GM12878 (cell line): ENCODE results near the gene KREMEN2. TPM values are rescaled to one million over a fixed set of nuclear protein-coding genes. Genes with fewer than 3 reads are reported as not detected.

Experiments
- ATAC-seq: fragments of 200-7000 bp; cut with Tn5 transposase; 3 replicates; pipeline ENCODE4 v1.9.1; 2020; ENCODE audit warnings: mild to moderate bottlenecking, moderate library complexity
- BruUV-seq: library from RNA; stranded (reverse); fragments of 400-500 nt; replicated peaks from 2 replicates; lab custom pipeline; 2021; lab: Mats Ljungman, UMichigan
- CTCF ChIA-PET: fragments of 300-600 bp; sonication (Branson Sonifier 250); formaldehyde crosslinking; extraction: SDS; loops from one replicate; lab custom pipeline; 2021; ENCODE audit warnings: inconsistent platforms; lab: Yijun Ruan, JAX
- POLR2A ChIA-PET: fragments of 350-600 bp; formaldehyde crosslinking; extraction: SDS; loops from one replicate; lab custom pipeline; 2021; ENCODE audit warnings: inconsistent platforms; lab: Charles Lee
- RAD21 ChIA-PET: fragments of 300-600 bp; sonication (Branson Sonifier 250); formaldehyde crosslinking; loops from one replicate; lab custom pipeline; 2023; ENCODE audit warnings: antibody characterized with exemption; ENCODE audit not compliant: unreplicated experiment; lab: Charles Lee
- SMC1A ChIA-PET: fragments of 300-600 bp; sonication (Branson Sonifier 250); formaldehyde crosslinking; loops from one replicate; lab custom pipeline; 2023; ENCODE audit not compliant: unreplicated experiment, uncharacterized antibody; lab: Charles Lee
- DNase-seq: peaks from one replicate; pipeline ENCODE4 v3.0.0-alpha.2; 2011; ENCODE audit warnings: low read depth, low spot score
- FAIRE-seq: peaks from 3 replicates; lab custom pipeline; 2011; peaks lifted over from hg19 to GRCh38; lab: Jason Lieb, UNC
- H2AFZ ChIP-seq: 2 replicates; pipeline ENCODE4 v1.6.0; 2011; ENCODE audit warnings: low read depth, low read length, control low read depth; ENCODE audit not compliant: control insufficient read depth
- H3K27ac ChIP-seq: 2 replicates; pipeline ENCODE4 v1.5.1; 2011; ENCODE audit warnings: control low read depth; ENCODE audit not compliant: control insufficient read depth, insufficient read depth
- H3K27me3 ChIP-seq, 2 experiments: replicated peaks in 1 of 2; 2 replicates each; pipeline versions ENCODE4 v1.6.0 to v1.6.1; 2011; ENCODE audit warnings: low read length in 1 of 2; ENCODE audit not compliant: control insufficient read depth in 2 of 2, insufficient read depth in 2 of 2
- H3K36me3 ChIP-seq, 2 experiments: 2 replicates each; pipeline ENCODE4 v1.5.1; 2011; ENCODE audit warnings: low read length in 1 of 2; ENCODE audit not compliant: control insufficient read depth in 2 of 2, insufficient read depth in 2 of 2
- H3K4me1 ChIP-seq: 2 replicates; pipeline ENCODE4 v1.6.1; 2011; ENCODE audit warnings: mild to moderate bottlenecking, low read length, moderate library complexity, mixed read lengths; ENCODE audit not compliant: control insufficient read depth, insufficient read depth
- H3K4me2 ChIP-seq: 2 replicates; pipeline ENCODE4 v1.6.0; 2011; ENCODE audit warnings: control low read depth; ENCODE audit not compliant: control insufficient read depth, insufficient read depth
- H3K4me3 ChIP-seq: fragments of 200-600 bp; sonication (generic); 2 replicates; pipeline ENCODE4 v1.5.1; 2016
- H3K79me2 ChIP-seq: 2 replicates; pipeline ENCODE4 v1.6.0; 2011; ENCODE audit warnings: low read length; ENCODE audit not compliant: control insufficient read depth, insufficient read depth
- H3K9ac ChIP-seq: 2 replicates; pipeline ENCODE4 v1.8.0; 2011; ENCODE audit warnings: low read length, control low read depth, mixed read lengths; ENCODE audit not compliant: control insufficient read depth, insufficient read depth
- H3K9me3 ChIP-seq: replicated peaks from 3 replicates; pipeline ENCODE4 v1.5.1; 2011; ENCODE audit warnings: mild to moderate bottlenecking, low read length; ENCODE audit not compliant: control insufficient read depth, insufficient read depth
- H4K20me1 ChIP-seq: 2 replicates; pipeline ENCODE4 v1.6.0; 2011; ENCODE audit not compliant: control insufficient read depth, insufficient read depth
- BACH1 ChIP-seq: fragments of 450-650 bp; IDR thresholded peaks from 2 replicates; pipeline ENCODE4 v1.6.1; 2017; ENCODE audit warnings: mild to moderate bottlenecking, borderline replicate concordance
- IKZF2 ChIP-seq, 2 experiments: fragments of 450-650 bp; IDR thresholded peaks; 2 replicates each; pipeline ENCODE4 v1.6.1; 2017; ENCODE audit warnings: mild to moderate bottlenecking in 2 of 2, moderate library complexity in 2 of 2
- JUND ChIP-seq: IDR thresholded peaks from 2 replicates; pipeline ENCODE4 v1.6.1; 2012; ENCODE audit warnings: low read depth, mild to moderate bottlenecking, low read length, improper control_type of control experiment, moderate library complexity
- KDM1A ChIP-seq: fragments of 200-600 bp; sonication (generic); IDR thresholded peaks from 2 replicates; pipeline ENCODE4 v1.6.1; 2016; ENCODE audit warnings: borderline replicate concordance
- POLR2AphosphoS2 ChIP-seq: IDR thresholded peaks from 2 replicates; pipeline ENCODE4 v1.6.1; 2011; ENCODE audit warnings: low read depth, mild to moderate bottlenecking, low read length, improper control_type of control experiment, moderate library complexity
- RBBP5 ChIP-seq: fragments of 200-600 bp; sonication (generic); conservative IDR thresholded peaks from 2 replicates; pipeline ENCODE4 v1.6.1; 2016
- SUZ12 ChIP-seq: fragments of 200-600 bp; sonication (generic); IDR thresholded peaks from one replicate; pipeline ENCODE4 v1.6.1; 2018; ENCODE audit warnings: antibody characterized with exemption, mild to moderate bottlenecking; ENCODE audit not compliant: unreplicated experiment
- TCF12 ChIP-seq: IDR thresholded peaks from 2 replicates; pipeline ENCODE4 v1.6.1; 2011; ENCODE audit warnings: low read depth, mild to moderate bottlenecking, low read length
- TCF3 ChIP-seq: IDR thresholded peaks from 2 replicates; pipeline ENCODE4 v1.6.1; 2012; ENCODE audit warnings: low read depth, mild to moderate bottlenecking, low read length, borderline replicate concordance; ENCODE audit not compliant: insufficient read depth
- ZNF384 ChIP-seq: IDR thresholded peaks from 2 replicates; pipeline ENCODE4 v1.6.1; 2012; ENCODE audit warnings: low read depth, mild to moderate bottlenecking, low read length, improper control_type of control experiment, borderline replicate concordance
- WGBS: methylation state at CpG from one replicate; pipeline ENCODE4 v1.1.6; 2016; ENCODE audit warnings: low lambda C conversion rate; ENCODE audit not compliant: insufficient replicate concordance, insufficient coverage; ENCODE audit errors: missing lambda C conversion rate; 5-methylcytosine and 5-hydroxymethylcytosine counted together
- in situ Hi-C: fragments of 300-500 bp; cut with MboI; formaldehyde crosslinking; loops from 9 replicates; pipeline ENCODE4 v1.14.3; 2018; ENCODE audit warnings: mixed read lengths
- intact Hi-C: fragments of 100-400 bp; cut with micrococcal nuclease; formaldehyde crosslinking; loops from one replicate; pipeline ENCODE4 v1.14.2; 2022; ENCODE audit not compliant: unreplicated experiment
- polyA plus RNA-seq, 11 experiments: library from polyadenylated mRNA; depleted of rRNA in 4 of 11; unstranded in 6 of 11; stranded (reverse) in 5 of 11; fragments of >200 nt; fragmentation: Nextera tagmentation in 4 of 11; fragmentation: Illumina TruSeq in 1 of 11; extraction: Ambion mirVana in 4 of 11; extraction: Trizol in 1 of 11; gene quantifications; 1 replicate in 1 of 11; 2 replicates in 10 of 11; pipeline versions ENCODE4 v1.2.1 to v1.2.3, GENCODE V29; 2011 to 2016; ENCODE audit warnings: inconsistent platforms in 2 of 11, missing spikeins in 2 of 11, low read depth in 1 of 11
- total RNA-seq, 4 experiments: library from RNA; depleted of rRNA in 3 of 4; stranded (reverse); fragments of >200 nt in 3 of 4; fragmentation: Illumina TruSeq in 1 of 4; extraction: Trizol in 1 of 4; gene quantifications; 2 replicates each; pipeline versions ENCODE4 v1.2.1 to v1.2.3, GENCODE V29; 2013 to 2021
- TF ChIP-seq, protein P1 (sequence below): fragments of 450-650 bp; IDR thresholded peaks from 2 replicates; pipeline ENCODE4 v1.6.1; 2017; ENCODE audit warnings: low read depth, mild to moderate bottlenecking, moderate library complexity
- TF ChIP-seq, protein P2 (sequence below): fragments of 450-650 bp; IDR thresholded peaks from 2 replicates; pipeline ENCODE4 v1.6.1; 2017; ENCODE audit warnings: antibody characterized with exemption, mild to moderate bottlenecking, moderate library complexity

Gene KREMEN2
- total and polyA plus RNA-seq, 10 of the 15 experiments (the other 5 are each of a cell fraction or from before 2014, with no cell fraction given), result 0.06 to 3.7 (median 0.83) TPM; not detected in 2

DNA sequence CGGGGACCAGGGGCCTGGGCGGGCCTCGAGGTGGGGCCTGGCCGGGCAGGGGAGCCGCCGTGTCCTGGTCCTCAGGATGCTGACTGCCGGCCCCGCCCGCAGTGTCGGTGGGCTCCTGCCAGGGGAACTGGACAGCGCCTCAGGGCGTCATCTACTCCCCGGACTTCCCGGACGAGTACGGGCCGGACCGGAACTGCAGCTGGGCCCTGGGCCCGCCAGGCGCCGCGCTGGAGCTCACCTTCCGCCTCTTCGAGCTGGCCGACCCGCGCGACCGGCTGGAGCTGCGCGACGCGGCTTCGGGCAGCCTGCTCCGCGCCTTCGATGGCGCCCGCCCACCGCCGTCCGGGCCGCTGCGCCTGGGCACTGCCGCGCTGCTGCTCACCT, 2.7 kb downstream of the KREMEN2 start:
- BruUV-seq, result no TSS peak
- no peak for DNase-seq

DNA sequence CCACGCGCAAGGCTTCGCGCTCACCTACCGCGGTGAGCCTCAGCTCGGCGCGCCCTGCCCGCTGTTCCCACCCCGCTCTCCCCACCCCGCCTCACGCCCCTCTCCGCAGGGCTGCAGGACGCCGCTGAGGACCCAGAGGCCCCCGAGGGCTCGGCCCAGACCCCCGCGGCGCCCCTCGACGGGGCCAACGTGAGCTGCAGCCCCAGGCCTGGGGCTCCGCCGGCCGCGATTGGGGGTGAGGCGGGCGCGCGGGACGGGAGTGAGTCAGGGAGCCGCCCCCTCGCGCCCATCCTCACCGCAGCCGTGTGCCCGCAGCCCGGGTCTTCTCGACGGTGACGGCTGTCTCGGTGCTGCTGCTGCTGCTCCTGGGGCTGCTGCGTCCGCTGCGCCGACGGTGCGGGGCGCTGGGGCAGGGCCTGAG, 3.1 kb downstream of the KREMEN2 start:
- Histone ChIP-seq H3K4me1 (peaks cover 41% of the 10 kb centered on the region), H2AFZ (no peak overlapping the region), H3K27me3 (no peaks in the 10 kb centered on the region), H3K4me3 (no peak overlapping the region), H3K4me2 (no peak overlapping the region), H3K36me3 (peaks cover under 1 to 7% of the 10 kb centered on the region in 2 experiments; a peak in 3 of 4 replicates), H3K79me2 (peaks cover 16% of the 10 kb centered on the region), H4K20me1 (no peaks in the 10 kb centered on the region), H3K9ac (no peak overlapping the region), H3K9me3 (no peaks in the 10 kb centered on the region), H3K27ac (no peak overlapping the region)
- DNase-seq (no peak), ATAC-seq (no peak), FAIRE-seq (no peak)
- BruUV-seq, result no TSS peak
- in situ Hi-C loops, result no loop called here
- intact Hi-C loops, result no loop called here
- ChIA-PET POLR2A (interaction anchor here (0.6 to 0.7 kb wide), 3 partner anchors 18 to 56 kb away, joined by 3 to 4 read pairs (median 3); no protein-coding TSS in a partner anchor), SMC1A (no interaction called here), CTCF (no interaction called here), RAD21 (interaction anchor here (0.6 kb wide), 1 partner anchor 452 kb away, joined by 3 read pairs; no protein-coding TSS in a partner anchor)
- 37% methylated on average over 23 of the region's 51 CpGs for WGBS
- TF ChIP-seq POLR2AphosphoS2 (no peak), RBBP5 (no peak), KDM1A (no peak), BACH1 (no peak), SUZ12 (no peak), JUND (no peak), ZNF384 (no peak), TCF3 (no peak), TCF12 (no peak)
- TF ChIP-seq, protein P1, sequence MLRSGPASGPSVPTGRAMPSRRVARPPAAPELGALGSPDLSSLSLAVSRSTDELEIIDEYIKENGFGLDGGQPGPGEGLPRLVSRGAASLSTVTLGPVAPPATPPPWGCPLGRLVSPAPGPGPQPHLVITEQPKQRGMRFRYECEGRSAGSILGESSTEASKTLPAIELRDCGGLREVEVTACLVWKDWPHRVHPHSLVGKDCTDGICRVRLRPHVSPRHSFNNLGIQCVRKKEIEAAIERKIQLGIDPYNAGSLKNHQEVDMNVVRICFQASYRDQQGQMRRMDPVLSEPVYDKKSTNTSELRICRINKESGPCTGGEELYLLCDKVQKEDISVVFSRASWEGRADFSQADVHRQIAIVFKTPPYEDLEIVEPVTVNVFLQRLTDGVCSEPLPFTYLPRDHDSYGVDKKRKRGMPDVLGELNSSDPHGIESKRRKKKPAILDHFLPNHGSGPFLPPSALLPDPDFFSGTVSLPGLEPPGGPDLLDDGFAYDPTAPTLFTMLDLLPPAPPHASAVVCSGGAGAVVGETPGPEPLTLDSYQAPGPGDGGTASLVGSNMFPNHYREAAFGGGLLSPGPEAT, result no peak
- TF ChIP-seq, protein P2, sequence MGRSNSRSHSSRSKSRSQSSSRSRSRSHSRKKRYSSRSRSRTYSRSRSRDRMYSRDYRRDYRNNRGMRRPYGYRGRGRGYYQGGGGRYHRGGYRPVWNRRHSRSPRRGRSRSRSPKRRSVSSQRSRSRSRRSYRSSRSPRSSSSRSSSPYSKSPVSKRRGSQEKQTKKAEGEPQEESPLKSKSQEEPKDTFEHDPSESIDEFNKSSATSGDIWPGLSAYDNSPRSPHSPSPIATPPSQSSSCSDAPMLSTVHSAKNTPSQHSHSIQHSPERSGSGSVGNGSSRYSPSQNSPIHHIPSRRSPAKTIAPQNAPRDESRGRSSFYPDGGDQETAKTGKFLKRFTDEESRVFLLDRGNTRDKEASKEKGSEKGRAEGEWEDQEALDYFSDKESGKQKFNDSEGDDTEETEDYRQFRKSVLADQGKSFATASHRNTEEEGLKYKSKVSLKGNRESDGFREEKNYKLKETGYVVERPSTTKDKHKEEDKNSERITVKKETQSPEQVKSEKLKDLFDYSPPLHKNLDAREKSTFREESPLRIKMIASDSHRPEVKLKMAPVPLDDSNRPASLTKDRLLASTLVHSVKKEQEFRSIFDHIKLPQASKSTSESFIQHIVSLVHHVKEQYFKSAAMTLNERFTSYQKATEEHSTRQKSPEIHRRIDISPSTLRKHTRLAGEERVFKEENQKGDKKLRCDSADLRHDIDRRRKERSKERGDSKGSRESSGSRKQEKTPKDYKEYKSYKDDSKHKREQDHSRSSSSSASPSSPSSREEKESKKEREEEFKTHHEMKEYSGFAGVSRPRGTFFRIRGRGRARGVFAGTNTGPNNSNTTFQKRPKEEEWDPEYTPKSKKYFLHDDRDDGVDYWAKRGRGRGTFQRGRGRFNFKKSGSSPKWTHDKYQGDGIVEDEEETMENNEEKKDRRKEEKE, result no peak

More for the DNA sequence above, 2.7 kb downstream of the KREMEN2 start:
- H3K4me2 ChIP-seq, result 0 out of 2 replicates have a peak overlapping the region, but pooled peaks have one; percentile 17
- peaks cover 0 to 3% of the 10 kb centered on the region in 2 experiments; a peak in 2 of 4 replicates for H3K36me3 ChIP-seq
- no peak overlapping the region for H3K27ac ChIP-seq
- POLR2A ChIA-PET, result no interaction called here
- 6% methylated on average over 28 of the region's 46 CpGs for WGBS
- H3K9ac ChIP-seq, result no peak overlapping the region
- no peak overlapping the region for H3K4me3 ChIP-seq
- in situ Hi-C loops (no loop called here), intact Hi-C loops (no loop called here)
- RAD21 ChIA-PET, result no interaction called here
- H3K4me1 ChIP-seq, result peaks cover 41% of the 10 kb centered on the region
- no peak for ATAC-seq
- H3K79me2 ChIP-seq, result peaks cover 16% of the 10 kb centered on the region
- SMC1A ChIA-PET, result no interaction called here
- H4K20me1 ChIP-seq, result no peaks in the 10 kb centered on the region
- CTCF ChIA-PET, result no interaction called here
- TF ChIP-seq IKZF2 (IDR thresholded peaks at IDR 0.05) (no peak), POLR2AphosphoS2 (no peak)
- no peak for FAIRE-seq
- H2AFZ ChIP-seq, result no peak overlapping the region
- no peaks in the 10 kb centered on the region for H3K9me3 ChIP-seq
- H3K27me3 ChIP-seq, result no peaks in the 10 kb centered on the region
